ENCODE results near the gene MX1.

MX1 gene

GRCh38 chr21:41446586-41446985 lies 20.5 kb downstream of the MX1 start:
- Histone ChIP-seq H3K27me3 (no peaks in the 10 kb centered on the region), H3K36me3 (no peaks in the 10 kb centered on the region), H3K4me1 (no peaks in the 10 kb centered on the region), H3K9me3 (no peaks in the 10 kb centered on the region), H3K4me3 (ENCODE audit: low read depth, low read length) (no peak overlapping the region)
- no peak for DNase-seq
- no peak for TF ChIP-seq CTCF (IDR thresholded peaks at IDR 0.05; ENCODE audit: low read depth, low read length)

GRCh38 chr21:41447356-41447755 lies 21.3 kb downstream of the MX1 start:
- no peak for TF ChIP-seq CTCF (IDR thresholded peaks at IDR 0.05; ENCODE audit: low read depth, low read length)
- H3K4me1 ChIP-seq = no peaks in the 10 kb centered on the region

GRCh38 chr21:41449613-41450012 lies 23.6 kb downstream of the MX1 start:
- no peak overlapping the region for H3K4me3 ChIP-seq (ENCODE audit: low read depth, low read length)
- DNase-seq = no peak
- H3K4me1 ChIP-seq = no peaks in the 10 kb centered on the region
- TF ChIP-seq CTCF (IDR thresholded peaks at IDR 0.05; ENCODE audit: low read depth, low read length) = no peak
- H3K27me3 ChIP-seq = no peaks in the 10 kb centered on the region
- no peaks in the 10 kb centered on the region for H3K36me3 ChIP-seq
- H3K9me3 ChIP-seq = no peaks in the 10 kb centered on the region

More at GRCh38 chr21:41447356-41447755, 21.3 kb downstream of the MX1 start:
- Histone ChIP-seq H3K36me3 (no peaks in the 10 kb centered on the region), H3K4me3 (ENCODE audit: low read depth, low read length) (no peak overlapping the region), H3K9me3 (no peaks in the 10 kb centered on the region), H3K27me3 (no peaks in the 10 kb centered on the region)
- DNase-seq = no peak

- no peak for TF ChIP-seq CTCF (IDR thresholded peaks at IDR 0.05; ENCODE audit: low read depth, low read length)
- no peaks in the 10 kb centered on the region for H3K36me3 ChIP-seq
- DNase-seq = no peak
Observed at GRCh38 chr21:41451753-41452676, 26.0 kb downstream of the MX1 start.

GRCh38 chr21:41453198-41453597 lies 27.2 kb downstream of the MX1 start:
- no peaks in the 10 kb centered on the region for H3K27me3 ChIP-seq
- H3K4me1 ChIP-seq = no peaks in the 10 kb centered on the region
- H3K4me3 ChIP-seq (ENCODE audit: low read depth, low read length) = no peak overlapping the region
- no peak for DNase-seq
- no peaks in the 10 kb centered on the region for H3K9me3 ChIP-seq
- no peak for TF ChIP-seq CTCF (IDR thresholded peaks at IDR 0.05; ENCODE audit: low read depth, low read length)
- no peaks in the 10 kb centered on the region for H3K36me3 ChIP-seq

More at GRCh38 chr21:41451753-41452676, 26.0 kb downstream of the MX1 start:
- Histone ChIP-seq H3K27me3 (no peaks in the 10 kb centered on the region), H3K4me1 (no peaks in the 10 kb centered on the region), H3K9me3 (no peaks in the 10 kb centered on the region), H3K4me3 (ENCODE audit: low read depth, low read length) (no peak overlapping the region)

GRCh38 chr21:41453761-41454160 lies 27.7 kb downstream of the MX1 start:
- no peaks in the 10 kb centered on the region for H3K27me3 ChIP-seq
- no peak for TF ChIP-seq CTCF (IDR thresholded peaks at IDR 0.05; ENCODE audit: low read depth, low read length)
- H3K9me3 ChIP-seq = no peaks in the 10 kb centered on the region
- no peaks in the 10 kb centered on the region for H3K36me3 ChIP-seq
- no peak overlapping the region for H3K4me3 ChIP-seq (ENCODE audit: low read depth, low read length)
- no peaks in the 10 kb centered on the region for H3K4me1 ChIP-seq
- DNase-seq = no peak

Data from BE2C (cell line).